ENCODE measurements around the gene EPYC.

Gene EPYC

GRCh38 chr12:90953956-90954421 is 50.8 kb downstream of the EPYC start:
- peak; percentile 21 for DNase-seq

- no peak for DNase-seq
Observed at GRCh38 chr12:90951432-90952105, 53.2 kb downstream of the EPYC start.

DNA sequence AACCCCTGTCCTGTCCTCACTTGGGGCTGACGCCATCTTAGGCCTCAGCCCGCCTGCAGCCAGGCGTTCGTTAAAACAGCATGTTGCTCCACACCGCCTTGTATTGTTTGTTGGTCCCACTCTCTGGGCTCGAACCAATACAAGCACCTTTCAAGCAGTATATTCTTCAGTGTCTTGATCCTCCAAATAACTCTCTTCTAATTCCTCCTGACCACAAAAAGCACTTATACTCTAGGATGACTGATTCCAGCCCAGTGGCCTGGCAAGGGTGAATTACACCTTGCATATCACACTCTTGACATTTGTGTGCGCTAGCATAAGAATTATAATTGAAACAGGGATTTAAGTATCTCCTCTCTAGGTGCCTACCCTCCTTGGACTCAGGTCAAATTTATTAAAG is 56.9 kb downstream of the EPYC start:
- DNase-seq, result no peak

DNA sequence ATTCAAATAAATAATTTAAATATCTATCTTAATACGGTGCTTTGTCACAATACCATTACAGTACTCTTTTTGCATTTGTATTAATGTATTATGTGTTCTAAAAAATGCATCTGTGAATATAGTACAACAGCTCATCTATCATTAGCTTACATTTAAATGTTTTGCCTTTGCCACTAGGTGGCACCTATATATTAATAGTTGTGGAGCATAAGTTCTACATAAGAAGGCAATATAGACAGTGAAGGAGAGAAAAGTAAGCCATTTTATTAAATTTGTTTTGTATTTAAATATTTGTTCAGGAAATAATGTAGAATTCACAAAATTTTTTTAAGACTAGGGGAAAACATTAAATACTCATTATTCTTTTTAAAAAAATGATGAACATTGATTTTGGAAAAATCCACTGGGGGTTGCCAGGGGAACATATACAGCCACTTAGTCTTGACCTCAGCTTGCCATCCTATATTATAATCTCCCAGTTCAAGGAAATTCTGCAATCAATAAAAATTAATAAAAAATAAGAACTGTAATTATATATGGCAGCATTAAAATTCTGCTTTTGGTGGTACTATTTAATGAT is 59.6 kb downstream of the EPYC start:
- peak; percentile 76 for DNase-seq

DNA sequence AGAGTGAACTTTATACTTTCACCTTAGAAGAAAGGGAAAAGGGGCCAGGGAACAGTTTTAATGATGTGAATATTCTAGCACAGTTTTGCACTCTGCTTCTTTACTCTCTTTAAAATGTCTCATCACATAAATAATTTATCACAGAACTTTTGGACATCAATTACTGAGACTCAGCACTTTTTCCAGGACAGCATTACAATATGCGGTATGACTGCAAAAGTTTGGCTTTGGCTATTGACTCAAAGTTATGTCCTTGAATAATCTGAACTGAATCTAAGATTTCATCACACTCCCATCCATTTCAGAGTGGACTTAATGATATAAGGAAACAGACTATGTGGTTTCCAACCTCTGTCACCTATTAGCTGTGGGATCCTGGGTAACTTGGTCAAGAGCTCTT is 61.5 kb downstream of the EPYC start:
- DNase-seq, result no peak

DNA sequence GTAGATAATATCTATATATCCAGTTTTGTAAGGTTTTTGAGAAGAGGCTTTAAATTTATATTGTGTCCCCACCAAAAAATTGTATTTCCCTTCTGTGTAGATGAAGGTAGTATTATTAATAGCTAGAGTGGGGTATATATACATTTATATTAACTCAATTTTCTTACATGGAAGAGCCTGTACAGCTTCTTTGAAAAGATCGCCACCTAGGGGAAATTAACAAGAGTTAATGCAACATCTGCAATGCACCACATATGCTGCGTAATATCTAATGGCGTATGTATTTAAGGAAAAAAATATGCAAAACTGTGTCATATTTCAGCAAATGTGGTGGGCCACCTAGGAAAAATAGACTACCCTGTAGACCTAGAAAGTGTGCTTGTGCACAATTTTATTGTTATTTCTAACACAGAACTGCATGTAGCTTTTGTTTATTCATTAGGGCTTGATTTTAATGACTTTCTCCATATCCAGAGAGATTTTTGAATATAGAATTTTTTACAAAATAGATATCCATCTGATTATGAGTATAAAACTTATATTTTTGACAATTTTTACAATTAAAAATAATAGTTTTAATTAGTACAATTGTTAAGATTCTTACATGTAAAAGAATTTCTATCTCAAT is 63.8 kb downstream of the EPYC start:
- peak; percentile 76 for DNase-seq

GRCh38 chr12:90939382-90939781 is 65.4 kb downstream of the EPYC start:
- no peak for DNase-seq

- DNase-seq, result no peak
Observed at GRCh38 chr12:90938451-90938850, 66.3 kb downstream of the EPYC start.

DNA sequence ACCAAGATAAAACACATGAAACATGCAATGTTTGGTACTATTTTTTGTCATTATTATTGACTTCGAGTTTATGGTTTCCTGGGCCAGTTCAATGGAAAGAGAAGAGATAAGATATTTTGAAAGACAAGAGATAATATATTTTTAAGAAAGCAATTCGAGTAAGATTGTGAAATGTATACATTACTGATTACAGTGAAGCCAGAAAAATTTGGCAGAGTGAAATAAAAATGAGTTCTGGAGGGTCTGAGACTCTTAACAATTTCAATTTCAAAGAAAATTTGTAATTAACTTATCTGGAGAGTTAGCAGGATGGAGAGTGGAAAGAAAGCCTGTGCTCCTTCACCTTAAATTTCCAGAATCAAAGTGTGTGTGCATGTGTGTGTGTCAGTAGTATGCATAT is 67.1 kb downstream of the EPYC start:
- DNase-seq, result peak; percentile 3

DNA sequence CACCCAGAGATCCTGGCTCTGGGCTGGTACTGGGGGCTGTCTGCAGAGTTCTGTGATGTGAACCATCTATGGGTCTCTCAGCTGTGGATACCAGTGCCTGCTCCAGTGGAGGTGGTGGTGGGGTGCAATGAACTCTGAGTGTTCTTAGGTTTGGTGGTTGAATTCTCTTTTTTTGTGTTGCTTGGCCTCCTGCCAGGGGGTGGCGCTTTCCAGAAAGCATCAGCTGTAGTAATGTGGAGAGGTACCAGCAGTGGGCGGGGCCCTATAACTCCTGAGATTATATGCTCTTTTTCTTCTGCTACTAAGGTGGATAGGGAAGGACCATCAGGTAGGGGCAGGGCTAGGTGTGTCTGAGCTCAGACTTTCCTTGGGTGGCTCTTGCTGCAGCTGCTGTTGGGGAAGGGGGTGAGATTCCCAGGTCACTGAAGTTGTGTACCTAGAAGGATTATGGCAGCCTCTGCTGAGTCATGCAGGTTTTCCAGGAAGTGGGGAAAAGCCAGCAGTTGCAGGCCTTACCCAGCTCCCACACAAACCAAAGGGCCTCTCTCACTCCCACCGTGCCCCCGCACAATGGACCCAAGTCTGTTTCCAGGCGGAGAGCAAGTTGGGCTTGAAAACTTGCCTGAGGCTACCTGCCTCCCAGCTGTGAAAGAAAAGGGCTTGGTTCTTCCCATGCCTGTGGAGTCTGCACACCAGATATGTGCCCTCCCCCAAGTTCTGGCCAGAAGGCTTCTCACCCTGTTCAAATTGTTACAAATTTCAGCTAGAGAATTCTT is 68.4 kb downstream of the EPYC start:
- peak; percentile 7 for DNase-seq

- no peak for DNase-seq
Observed at GRCh38 chr12:90925562-90925961, 79.2 kb downstream of the EPYC start.

DNA sequence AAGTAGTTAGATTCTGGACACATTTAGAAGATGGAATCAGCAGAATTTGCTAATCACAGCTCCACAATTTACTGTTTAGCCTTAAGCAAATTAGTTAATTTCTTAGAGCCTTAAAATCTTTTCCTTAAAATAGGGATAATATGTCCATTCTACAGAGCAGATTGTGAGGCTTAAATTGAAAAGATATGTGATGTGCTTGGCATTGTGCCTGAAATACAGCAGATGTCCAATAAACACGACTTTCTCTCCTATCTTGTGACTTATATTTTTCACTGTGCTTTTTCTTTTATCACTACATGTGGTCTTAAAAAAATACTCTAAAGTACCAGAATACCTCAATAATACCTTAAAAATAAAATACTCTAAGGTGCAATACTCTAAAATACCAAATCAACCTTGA is 80.4 kb downstream of the EPYC start:
- no peak for DNase-seq

DNA sequence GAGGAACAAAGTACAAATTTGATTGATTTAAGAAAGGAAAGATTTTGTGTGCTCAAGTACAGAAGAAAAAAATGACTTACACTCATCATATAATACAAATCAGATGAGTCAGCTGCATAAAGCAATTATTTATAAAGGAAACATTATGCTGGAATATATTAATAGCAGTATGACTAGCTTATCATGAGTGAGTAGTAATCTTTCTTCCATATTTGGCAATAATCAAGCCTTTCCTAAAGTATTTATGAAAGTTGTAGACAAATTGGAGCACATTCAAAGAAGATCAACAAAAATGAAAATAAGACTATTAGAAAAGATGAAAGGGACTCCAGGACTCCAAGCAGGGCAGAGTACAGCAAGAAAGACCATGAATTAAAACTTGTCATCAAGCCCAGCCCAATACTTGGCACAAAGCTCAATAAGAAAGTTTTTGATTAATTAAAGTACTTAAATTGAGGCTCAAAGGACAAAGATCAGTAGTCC is 82.6 kb downstream of the EPYC start:
- no peak for DNase-seq

GRCh38 chr12:90921536-90921935 is 83.2 kb downstream of the EPYC start:
- DNase-seq, result no peak

DNA sequence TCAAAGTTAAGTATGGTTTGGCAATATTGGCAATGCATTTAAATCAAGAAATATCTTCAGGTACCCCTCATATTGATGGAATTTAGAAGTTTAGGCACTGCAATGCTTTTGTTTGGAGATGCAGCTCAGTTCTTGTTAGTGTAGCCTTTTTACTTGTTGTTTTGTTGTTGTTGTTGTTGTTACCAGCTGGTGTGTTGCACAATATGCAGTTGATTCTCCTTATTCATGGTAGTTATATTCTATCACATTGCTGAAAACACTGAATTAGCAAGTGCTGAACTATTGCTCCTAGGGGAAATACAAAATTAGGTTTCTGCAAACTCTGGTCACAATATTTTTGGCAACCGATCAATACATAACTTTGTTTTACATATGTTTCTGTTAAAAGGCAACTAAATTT is 84.5 kb downstream of the EPYC start:
- no peak for DNase-seq

- no peak for DNase-seq
Observed at GRCh38 chr12:90917431-90917830, 87.3 kb downstream of the EPYC start.

DNA sequence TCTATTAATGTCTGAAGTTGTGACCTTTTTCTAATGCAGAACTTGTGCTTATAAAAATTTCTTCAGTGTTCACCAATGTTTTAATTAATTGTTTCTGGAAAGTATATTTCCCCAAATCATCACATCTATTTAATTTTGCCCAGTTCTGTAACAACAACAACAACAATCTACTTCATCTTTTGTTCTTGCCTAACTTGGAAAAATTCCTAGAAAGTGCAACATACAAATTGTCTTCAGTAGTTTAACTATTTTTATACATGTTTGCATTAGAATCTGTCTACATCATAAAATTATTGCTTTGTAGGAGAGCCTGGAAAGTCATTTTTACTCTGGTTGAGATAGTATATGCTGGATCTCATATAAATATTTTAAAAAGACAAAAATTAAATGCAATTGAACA is 88.3 kb downstream of the EPYC start:
- DNase-seq, result no peak

DNA sequence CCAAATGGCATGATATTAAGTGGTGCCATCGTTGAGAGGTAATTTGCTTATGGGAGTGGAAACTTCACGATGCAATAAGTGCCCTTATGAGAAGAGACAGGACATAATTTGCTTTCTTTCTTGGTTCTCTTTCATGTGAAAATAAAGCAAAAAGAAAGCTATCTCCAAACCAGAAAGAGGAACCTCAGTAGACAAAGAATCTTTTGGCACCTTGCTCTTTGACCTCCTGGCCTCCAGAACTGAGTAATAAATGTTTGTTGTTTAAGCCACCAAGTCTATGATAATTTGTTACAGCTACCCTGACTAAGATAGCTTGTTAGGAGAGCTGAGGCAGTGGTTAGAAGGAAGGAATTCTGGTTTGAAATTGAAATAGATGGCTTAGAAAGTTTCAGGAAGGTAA is 89.4 kb downstream of the EPYC start:
- no peak for DNase-seq
